Heart left ventricle (tissue), 13 donors: Measurements from ENCODE around the gene HSBP1L1.

ENCODE experiments used
- CTCF ChIP-seq, 12 donors: fragments of 200-600 bp; sonication (generic) in 4 of 12; IDR thresholded peaks; one replicate each; pipeline versions ENCODE4 v1.5.0 to v1.8.0; 2018 to 2022; ENCODE audit warnings: antibody characterized with exemption in 12 of 12, mild to moderate bottlenecking in 5 of 12
- POLR2A ChIP-seq, 2 donors: fragments of 450-650 bp; IDR thresholded peaks; one replicate each; pipeline ENCODE4 v1.6.1; 2017; ENCODE audit warnings: antibody characterized with exemption in 2 of 2, mild to moderate bottlenecking in 2 of 2, moderate library complexity in 2 of 2
- donor health status: ischemic (EF 13 %, LVEDD 7.1; RV severe dilation, severe dysfunction).
- donor health status: DM: no; HTN: yes; CAD: no.
- donor health status: DM: no; HTN: no; CAD: no.
- donor health status: ischemic (EF 25% LVEDD 6.9; RV normal size, moderate dysfunction).
- donor health status: ischemic (EF 25% LVEDD 5.7; RV mildly dilated, moderate dysfunction).
- donor health status: ischemic (EF 35%, LVEDD 5.7; RV mildly dilated, moderate dysfunction).
- donor health status: nonischemic (EF 11% LVEDD 7.7; RV severe dilation, severe dysfunction).
- donor health status: DM: yes; HTN: yes; CAD: no.
- donor health status: PGD.
- donor health status: ischemic (EF 29% LVEDD 5.4; RV normal size, mild dysfunction).
- donor health status: nonischemic (EF 23%, LVEDD 6.1; RV moderate dilation, normal function).

GRCh38 chr18:80012714-80013113, 48.3 kb downstream of the HSBP1L1 start:
- TF ChIP-seq CTCF (IDR thresholded peaks at IDR 0.05) (no peak), POLR2A (IDR thresholded peaks at IDR 0.05) (no peak)
